Calu3 (cell line): ENCODE data around the gene COL19A1. TPM values are rescaled to one million over a fixed set of nuclear protein-coding genes. Genes with fewer than 3 reads are reported as not detected.
A peak's percentile ranks its signal among the peaks of the same experiment; 100 is the strongest.

Source experiments
- BruUV-seq: library from RNA; stranded (reverse); fragments of 400-500 nt; replicated peaks from 2 replicates; lab custom pipeline; 2021; lab: Mats Ljungman, UMichigan
- CTCF ChIA-PET: fragments of 300-600 bp; sonication (Branson Sonifier 250); formaldehyde crosslinking; loops from one replicate; lab custom pipeline; 2022; ENCODE audit warnings: antibody characterized with exemption; lab: Charles Lee
- DNase-seq: peaks from one replicate; pipeline ENCODE4 v3.0.0; 2022
- H3K27ac Mint-ChIP-seq: one replicate; pipeline ENCODE4 v1.8.0; 2022; ENCODE audit warnings: mixed read lengths; ENCODE audit not compliant: unreplicated experiment
- H3K27me3 Mint-ChIP-seq: one replicate; pipeline ENCODE4 v1.8.0; 2022; ENCODE audit warnings: mixed read lengths; ENCODE audit not compliant: unreplicated experiment
- H3K36me3 Mint-ChIP-seq: one replicate; pipeline ENCODE4 v1.8.0; 2022; ENCODE audit warnings: mild to moderate bottlenecking, moderate library complexity, mixed read lengths; ENCODE audit not compliant: insufficient read depth, unreplicated experiment
- H3K4me1 Mint-ChIP-seq: one replicate; pipeline ENCODE4 v1.8.0; 2022; ENCODE audit warnings: mild to moderate bottlenecking, low read depth, mixed read lengths; ENCODE audit not compliant: unreplicated experiment
- H3K4me3 Mint-ChIP-seq: one replicate; pipeline ENCODE4 v1.8.0; 2022; ENCODE audit warnings: mild to moderate bottlenecking, low read depth, moderate library complexity, mixed read lengths; ENCODE audit not compliant: unreplicated experiment
- H3K9me3 Mint-ChIP-seq: one replicate; pipeline ENCODE4 v1.8.0; 2022; ENCODE audit warnings: low read depth, mixed read lengths; ENCODE audit not compliant: unreplicated experiment
- CTCF ChIP-seq: fragments of 200-600 bp; IDR thresholded peaks from one replicate; pipeline ENCODE4 v1.8.0; 2022; ENCODE audit warnings: antibody characterized with exemption; ENCODE audit not compliant: unreplicated experiment
- intact Hi-C: fragments of 100-400 bp; cut with micrococcal nuclease; formaldehyde crosslinking; loops from one replicate; pipeline ENCODE4 v1.10.0; 2022; ENCODE audit not compliant: unreplicated experiment
- total RNA-seq: library from RNA; stranded (reverse); gene quantifications from 2 replicates; pipeline ENCODE4 v1.2.3, GENCODE V29; 2022

COL19A1 gene
- total RNA-seq, 1 experiment from 2014 or later: not detected

- no peak overlapping the region for H3K4me3 Mint-ChIP-seq
- intact Hi-C loops: no loop called here
- H3K36me3 Mint-ChIP-seq: no peaks in the 10 kb centered on the region
- DNase-seq: no peak
- H3K27ac Mint-ChIP-seq: peak overlapping the region; percentile 3
- H3K9me3 Mint-ChIP-seq: peaks cover 2% of the 10 kb centered on the region
- no TSS peak for BruUV-seq
- peaks cover 22% of the 10 kb centered on the region for H3K4me1 Mint-ChIP-seq
- H3K27me3 Mint-ChIP-seq: no peaks in the 10 kb centered on the region
- CTCF ChIA-PET: interaction anchor here (0.5 kb wide), 1 partner anchor 342 kb away, joined by 6 read pairs; no protein-coding TSS in a partner anchor
- no peak for TF ChIP-seq CTCF
These were observed 66.9 kb downstream of the COL19A1 start for GRCh38 chr6:69933239-69933638.

- DNase-seq: no peak
- TF ChIP-seq CTCF: no peak
- Mint-ChIP-seq H3K9me3 (no peaks in the 10 kb centered on the region), H3K27me3 (no peaks in the 10 kb centered on the region), H3K4me3 (no peak overlapping the region), H3K4me1 (peaks cover 22% of the 10 kb centered on the region), H3K36me3 (no peaks in the 10 kb centered on the region), H3K27ac (no peak overlapping the region)
- CTCF ChIA-PET: no interaction called here
- intact Hi-C loops: no loop called here
- no TSS peak for BruUV-seq
These were observed 68.7 kb downstream of the COL19A1 start for GRCh38 chr6:69935079-69935478.

GRCh38 chr6:69936674-69937363 is 70.5 kb downstream of the COL19A1 start:
- BruUV-seq: no TSS peak
- intact Hi-C loops: no loop called here
- H3K27me3 Mint-ChIP-seq: no peaks in the 10 kb centered on the region
- no peaks in the 10 kb centered on the region for H3K9me3 Mint-ChIP-seq
- no peak overlapping the region for H3K4me3 Mint-ChIP-seq
- H3K36me3 Mint-ChIP-seq: no peaks in the 10 kb centered on the region
- DNase-seq: peak; percentile 35
- peaks cover 22% of the 10 kb centered on the region for H3K4me1 Mint-ChIP-seq
- TF ChIP-seq CTCF: no peak
- no peak overlapping the region for H3K27ac Mint-ChIP-seq
- CTCF ChIA-PET: no interaction called here

GRCh38 chr6:69937402-69938136 is 71.2 kb downstream of the COL19A1 start:
- TF ChIP-seq CTCF: no peak
- H3K27ac Mint-ChIP-seq: no peak overlapping the region
- H3K36me3 Mint-ChIP-seq: no peaks in the 10 kb centered on the region
- H3K4me3 Mint-ChIP-seq: no peak overlapping the region
- intact Hi-C loops: no loop called here
- H3K27me3 Mint-ChIP-seq: no peaks in the 10 kb centered on the region
- no TSS peak for BruUV-seq
- peaks cover 22% of the 10 kb centered on the region for H3K4me1 Mint-ChIP-seq
- no peaks in the 10 kb centered on the region for H3K9me3 Mint-ChIP-seq
- CTCF ChIA-PET: no interaction called here
- DNase-seq: no peak
